GM18861 (cell line): ENCODE data around the gene RIMBP2.

Source experiments
- ATAC-seq: cut with Tn5 transposase; IDR thresholded peaks from one replicate; pipeline ENCODE4 v1.9.1; 2021; ENCODE audit not compliant: unreplicated experiment

RIMBP2 gene

GRCh38 chr12:130454296-130454695 is 261.8 kb downstream of the RIMBP2 start:
- no peak for ATAC-seq

- no peak for ATAC-seq
Measured at GRCh38 chr12:130452546-130452945, 263.6 kb downstream of the RIMBP2 start.

DNA sequence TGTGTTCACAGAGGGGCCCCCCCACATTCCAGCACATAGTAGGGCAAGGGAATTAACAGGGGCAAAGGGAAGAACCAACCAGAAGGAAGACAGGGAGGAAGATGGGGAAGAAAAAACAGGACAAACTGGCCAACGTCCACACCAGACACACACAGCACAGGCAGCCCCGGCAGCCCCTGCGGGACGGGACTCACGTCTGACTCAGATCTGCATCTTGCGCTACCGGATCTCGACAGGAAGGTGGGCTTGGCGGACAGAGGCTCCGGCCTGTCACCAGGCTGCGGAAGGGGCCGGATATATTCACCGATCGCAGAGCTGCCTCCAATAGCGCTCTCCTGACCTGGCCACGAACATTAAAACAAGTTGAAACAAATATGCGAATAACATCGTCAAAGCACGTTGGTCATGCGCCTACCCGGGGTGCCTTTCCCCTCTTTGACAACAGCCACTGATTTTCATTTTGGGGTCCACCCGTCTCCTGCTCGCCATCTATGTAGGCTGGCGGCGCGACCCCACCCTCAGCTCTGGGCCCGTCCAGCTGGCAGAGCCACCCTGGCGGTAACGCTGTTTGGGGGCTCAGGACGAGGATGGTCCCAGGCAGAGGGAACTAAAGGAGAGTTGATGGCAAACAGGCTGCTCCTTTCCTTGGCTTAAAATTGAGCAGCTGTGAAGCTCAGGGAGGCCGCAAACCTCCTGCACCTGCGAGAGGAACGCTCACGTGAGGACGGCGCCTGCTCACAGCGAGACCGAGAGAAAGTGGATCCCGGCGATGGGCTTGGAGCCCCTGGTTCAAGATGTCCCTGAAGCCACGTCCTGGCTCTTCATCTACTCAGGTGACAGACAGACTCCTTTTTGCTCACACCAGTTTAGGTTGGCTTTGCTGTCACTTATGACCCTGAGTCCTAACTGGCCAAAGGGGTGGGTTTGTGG is 264.8 kb downstream of the RIMBP2 start:
- no peak for ATAC-seq

GRCh38 chr12:130449291-130449690 is 266.8 kb downstream of the RIMBP2 start:
- no peak for ATAC-seq

DNA sequence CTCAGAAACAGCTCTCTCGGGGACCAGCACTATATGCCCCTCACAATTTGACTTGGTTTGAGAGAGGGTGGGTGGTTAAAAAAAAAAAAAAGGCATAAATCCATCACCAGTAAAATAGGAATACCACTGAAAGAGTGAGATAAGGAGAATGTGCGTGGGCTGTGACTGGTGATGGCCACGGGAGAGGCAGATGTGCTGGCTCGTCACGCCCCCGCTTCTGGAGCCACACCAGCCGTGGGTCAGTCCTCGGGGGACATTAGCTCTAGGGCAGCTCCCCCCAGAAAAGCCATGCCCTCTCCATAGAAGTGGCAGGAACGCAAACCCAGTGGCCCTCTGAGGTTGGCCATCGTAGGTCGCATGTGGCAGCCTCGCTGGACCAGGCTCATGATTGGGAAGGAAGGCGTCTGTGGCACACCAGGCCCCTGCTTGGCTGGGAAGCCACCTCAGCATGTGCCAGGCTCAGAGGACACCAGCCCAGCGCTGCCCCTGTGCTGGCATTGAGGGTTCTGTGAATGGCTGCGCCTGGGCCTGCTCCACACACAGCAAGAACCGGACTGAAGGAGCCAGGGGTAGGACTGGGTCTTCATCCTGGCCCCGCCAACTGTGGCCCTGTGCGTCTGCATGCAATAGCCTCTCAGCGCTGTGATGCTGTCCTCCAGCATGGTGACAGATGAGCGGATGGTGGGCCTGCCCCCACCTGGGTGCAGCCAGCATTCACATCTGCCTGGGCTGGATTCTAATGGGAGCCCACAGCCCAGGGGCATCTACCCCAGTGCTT is 267.9 kb downstream of the RIMBP2 start:
- no peak for ATAC-seq

DNA sequence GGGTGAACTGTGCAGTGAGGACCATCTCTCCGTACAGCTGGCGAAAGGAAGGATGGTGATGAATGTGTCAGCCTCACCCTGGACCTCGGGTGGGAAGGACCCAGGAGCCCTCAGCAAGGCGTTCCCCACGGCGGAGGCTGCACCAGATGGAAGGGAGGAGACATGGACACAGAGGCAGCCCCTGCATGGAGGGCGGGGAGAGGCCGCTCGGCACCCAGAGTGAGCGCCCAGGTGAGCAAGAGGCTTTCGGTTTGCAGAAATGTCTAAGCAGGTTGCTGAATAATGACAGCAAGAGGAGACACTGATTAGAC is 268.5 kb downstream of the RIMBP2 start:
- ATAC-seq = no peak

DNA sequence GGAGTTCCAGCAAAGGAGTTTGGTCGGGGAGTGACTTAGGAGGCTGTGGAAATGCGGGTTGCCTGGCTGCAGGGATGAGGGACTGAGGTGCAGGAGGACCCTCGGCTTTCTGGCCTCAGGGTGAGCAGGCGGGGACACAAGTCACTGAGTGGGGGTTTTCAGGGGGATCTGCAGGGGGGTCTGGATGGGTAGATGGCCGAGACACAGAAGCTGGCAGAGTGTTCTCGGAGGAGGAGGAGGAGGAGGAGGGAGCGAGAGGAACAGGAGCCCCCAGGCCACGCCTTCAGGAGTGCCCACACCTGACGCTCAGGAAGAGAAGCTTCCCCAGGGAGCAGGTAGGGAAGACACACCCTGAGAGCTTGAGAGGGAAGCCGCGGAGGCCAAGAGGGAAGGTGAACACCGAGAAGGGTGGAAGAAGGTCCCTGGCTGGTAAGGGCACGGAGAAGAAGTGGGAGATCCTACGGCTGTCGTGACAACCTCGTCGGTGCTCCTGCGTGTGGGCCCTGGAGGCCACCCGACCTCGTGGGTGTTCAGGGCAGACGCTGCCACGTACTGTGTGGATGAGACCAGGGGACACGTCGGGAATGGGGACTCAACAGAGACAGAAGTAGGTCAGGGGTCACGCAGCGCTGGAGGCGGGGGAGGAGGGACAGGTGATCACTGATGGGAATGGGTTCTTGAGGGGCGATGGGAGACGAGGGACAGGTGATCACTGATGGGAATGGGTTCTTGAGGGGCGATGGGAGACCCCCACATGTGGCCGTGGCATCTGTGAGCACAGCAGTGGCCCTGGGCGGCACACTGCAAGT is 269.0 kb downstream of the RIMBP2 start:
- ATAC-seq = no peak

- ATAC-seq = no peak
Measured at GRCh38 chr12:130444986-130445385, 271.1 kb downstream of the RIMBP2 start.

- no peak for ATAC-seq
Measured at GRCh38 chr12:130444061-130444460, 272.0 kb downstream of the RIMBP2 start.

DNA sequence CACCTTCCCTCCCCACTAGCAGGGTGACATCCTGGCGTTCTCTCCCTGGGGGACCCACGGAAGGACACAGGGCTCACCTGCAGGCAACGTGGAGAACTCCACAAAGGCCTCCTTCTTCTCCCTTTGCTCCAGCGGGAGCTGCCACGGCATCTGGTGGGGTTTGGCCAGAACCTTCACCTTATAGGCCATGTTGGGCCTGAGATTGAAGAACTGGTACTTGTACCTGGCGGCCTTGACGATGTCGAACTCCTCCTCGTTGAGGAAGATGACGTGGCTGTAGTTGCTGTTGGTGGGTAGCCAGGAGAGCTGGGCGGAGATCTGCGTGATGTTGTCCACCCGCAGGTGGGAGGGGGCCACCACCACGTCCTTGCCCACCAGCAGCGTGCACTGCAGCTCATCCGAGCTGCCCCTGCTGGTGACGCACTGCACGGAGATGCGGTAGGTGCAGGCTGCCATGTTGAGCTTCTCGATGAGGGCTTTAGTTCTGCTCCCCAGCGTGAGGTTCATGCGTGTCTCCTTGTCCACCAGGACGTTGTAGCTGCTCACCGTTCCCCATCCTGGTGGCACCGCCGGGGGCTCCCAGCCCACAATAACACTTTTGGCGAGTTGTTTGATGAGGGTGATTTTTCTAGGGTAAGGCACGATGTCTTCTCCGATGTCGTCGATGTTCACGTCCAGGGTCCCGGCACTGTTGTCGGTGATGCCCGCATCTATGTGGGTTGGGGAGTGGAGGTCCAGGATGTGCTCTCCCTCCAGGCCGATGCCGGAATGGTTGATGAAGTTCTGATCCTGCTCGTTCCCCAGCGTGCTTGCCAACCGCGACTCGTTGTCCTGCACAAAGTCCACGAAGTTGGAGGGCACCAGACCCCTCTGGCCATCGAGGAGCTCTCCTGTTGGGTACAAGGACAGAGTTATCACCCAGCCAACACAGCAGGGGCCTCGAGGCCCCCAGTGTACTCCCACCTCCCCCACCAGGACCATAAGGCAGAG is 274.0 kb downstream of the RIMBP2 start:
- no peak for ATAC-seq

GRCh38 chr12:130440411-130441080 is 275.6 kb downstream of the RIMBP2 start:
- ATAC-seq = no peak

GRCh38 chr12:130439250-130439649 is 276.8 kb downstream of the RIMBP2 start:
- ATAC-seq = no peak

DNA sequence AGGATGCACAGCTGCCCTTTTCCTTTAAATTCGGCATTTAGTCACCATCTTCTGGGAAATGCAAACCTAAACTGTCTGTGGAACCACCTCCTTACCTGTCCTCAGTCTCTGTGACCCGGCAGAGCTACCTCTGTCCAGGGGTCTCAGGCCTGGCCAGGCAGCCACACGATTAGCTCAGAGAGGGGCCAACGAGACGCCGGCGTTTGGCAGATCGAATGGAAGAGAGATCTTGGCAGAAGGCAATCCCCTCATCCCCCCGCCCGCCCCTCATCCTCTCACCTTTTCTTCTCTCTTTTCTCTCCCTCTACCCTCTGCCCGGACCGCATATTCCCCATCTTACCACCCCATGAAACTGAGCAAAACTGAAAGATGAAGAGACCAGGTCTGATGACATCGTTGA is 277.4 kb downstream of the RIMBP2 start:
- ATAC-seq = no peak

GRCh38 chr12:130438243-130438620 is 277.9 kb downstream of the RIMBP2 start:
- no peak for ATAC-seq

- no peak for ATAC-seq
Measured at GRCh38 chr12:130437555-130438242, 278.4 kb downstream of the RIMBP2 start.

DNA sequence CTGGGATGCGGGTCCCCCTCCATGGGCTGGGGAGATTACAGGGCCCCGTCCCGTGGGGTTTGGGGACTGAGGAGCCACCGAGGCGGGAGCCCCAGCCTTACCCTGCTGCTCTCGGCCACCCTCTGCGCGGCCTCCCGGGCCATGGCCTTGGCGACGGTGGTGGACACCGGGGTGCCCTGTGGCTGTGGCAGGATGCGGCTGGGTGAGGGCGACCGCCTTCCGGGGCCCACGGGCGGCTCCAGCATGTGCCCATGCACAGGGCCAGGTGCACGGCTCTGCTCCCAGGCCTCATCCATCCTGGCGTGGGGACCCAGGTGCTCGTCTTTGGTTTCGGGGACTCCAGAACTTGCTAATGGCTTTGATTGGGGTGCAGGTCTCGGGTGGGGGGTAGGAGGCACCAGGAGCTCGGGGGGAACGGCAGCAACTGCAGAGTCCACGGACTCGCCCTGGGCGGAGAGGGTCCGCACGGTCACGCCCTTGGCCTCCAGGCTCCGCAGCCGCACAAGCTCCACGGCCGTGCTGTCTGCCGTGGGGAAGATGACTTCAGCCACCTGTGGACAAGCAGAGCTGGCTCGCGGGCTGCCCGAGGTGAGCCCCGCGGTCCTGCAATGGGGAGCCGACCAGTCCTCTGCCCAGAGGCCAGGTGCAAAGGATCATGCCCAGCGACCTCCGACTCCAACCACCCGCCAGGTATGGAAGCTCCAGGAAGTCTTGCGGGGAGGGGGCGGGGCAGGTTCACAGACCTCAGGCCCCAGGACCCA is 279.2 kb downstream of the RIMBP2 start:
- ATAC-seq = no peak

- ATAC-seq = no peak
Measured at GRCh38 chr12:130435826-130436225, 280.3 kb downstream of the RIMBP2 start.

- no peak for ATAC-seq
Measured at GRCh38 chr12:130435331-130435730, 280.8 kb downstream of the RIMBP2 start.
